Measurements from ENCODE around the gene GRAMD1A.
"Not testable (repeated sequence)": the region's sequence is repeated elsewhere in the genome, so short reads cannot be mapped to it uniquely, and the experiment has no call there.

GRAMD1A gene

GRCh38 chr19:34979819-34980640, 20.1 kb upstream of the GRAMD1A start:
- DNase-seq = no peak

DNA sequence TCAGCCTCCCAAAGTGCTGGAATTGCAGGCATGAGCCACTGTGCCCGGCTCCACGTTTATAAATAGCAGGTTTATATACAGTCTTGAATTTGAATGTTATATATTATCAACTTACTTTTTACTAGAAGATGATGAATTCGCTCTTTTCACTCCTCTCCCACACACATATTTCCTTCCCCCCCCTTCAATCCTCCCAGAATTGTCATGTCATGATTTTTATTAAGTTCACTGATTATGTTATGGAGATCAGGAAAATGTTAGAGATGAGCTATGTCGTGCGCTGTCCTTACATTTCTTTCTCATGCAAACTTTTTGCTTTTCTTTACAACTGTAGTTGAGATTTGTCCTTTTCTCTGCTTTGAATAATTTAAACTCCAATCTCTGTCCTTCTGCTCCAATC, 17.8 kb upstream of the GRAMD1A start:
- no peak for DNase-seq

DNA sequence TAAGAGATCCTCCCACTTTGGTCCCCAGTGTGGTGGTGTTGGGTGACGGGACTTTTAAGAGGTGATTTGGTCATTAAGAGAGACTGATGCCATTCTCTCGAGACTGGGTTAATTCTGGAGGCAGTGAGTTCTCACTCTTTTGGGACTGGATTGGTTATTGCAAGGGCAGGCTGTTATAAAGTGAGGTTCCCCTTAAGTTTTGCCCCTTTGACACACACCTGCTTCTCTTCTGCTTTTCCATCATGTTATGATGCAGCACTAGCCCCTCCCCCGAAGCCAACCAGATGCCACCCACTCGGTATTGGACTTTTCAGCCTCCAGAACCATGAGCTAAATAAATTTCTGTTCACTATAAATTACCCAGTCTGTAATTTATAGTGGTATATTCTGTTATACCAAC, 16.3 kb upstream of the GRAMD1A start:
- no peak for DNase-seq

DNA sequence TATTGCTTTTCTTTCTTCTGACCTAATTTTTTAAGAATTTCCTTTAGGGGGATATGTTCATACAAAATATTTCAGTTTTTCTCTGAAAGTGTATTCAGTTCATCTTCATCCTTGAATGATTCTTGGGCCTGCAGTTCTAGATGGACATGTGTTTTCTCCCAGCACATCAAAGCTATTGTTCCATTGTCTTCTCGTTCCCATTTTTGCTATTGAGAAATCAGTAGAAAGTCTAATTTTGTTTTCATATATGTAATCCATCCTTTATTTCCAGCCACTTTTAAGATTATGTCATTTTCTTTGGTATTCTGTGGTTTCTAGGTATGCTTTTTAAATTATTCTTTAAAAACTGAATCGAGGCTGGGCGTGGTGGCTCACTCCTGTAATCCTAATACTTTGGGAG, 15.8 kb upstream of the GRAMD1A start:
- DNase-seq = no peak

GRCh38 chr19:34985249-34986022, 14.7 kb upstream of the GRAMD1A start:
- no peak for DNase-seq

DNA sequence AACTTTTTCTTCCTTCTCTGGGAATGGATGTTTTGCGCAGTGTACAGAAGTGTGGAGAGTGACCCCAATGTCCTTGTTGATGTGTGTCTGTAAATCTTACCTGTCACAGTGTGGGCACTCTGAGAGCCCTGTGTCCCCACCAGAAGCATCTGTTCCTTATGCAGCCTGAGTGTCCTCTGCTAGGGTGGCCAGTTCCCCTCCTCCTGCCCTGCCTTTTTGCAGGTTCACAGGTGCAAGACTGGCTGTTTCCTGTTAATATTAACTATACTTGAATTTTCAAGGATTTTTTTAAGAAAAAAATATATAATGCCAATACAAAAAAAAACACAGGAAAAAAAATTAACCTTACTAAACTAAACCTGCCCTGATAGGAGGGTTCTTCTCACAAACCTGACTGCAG, 12.0 kb upstream of the GRAMD1A start:
- DNase-seq = no peak

DNA sequence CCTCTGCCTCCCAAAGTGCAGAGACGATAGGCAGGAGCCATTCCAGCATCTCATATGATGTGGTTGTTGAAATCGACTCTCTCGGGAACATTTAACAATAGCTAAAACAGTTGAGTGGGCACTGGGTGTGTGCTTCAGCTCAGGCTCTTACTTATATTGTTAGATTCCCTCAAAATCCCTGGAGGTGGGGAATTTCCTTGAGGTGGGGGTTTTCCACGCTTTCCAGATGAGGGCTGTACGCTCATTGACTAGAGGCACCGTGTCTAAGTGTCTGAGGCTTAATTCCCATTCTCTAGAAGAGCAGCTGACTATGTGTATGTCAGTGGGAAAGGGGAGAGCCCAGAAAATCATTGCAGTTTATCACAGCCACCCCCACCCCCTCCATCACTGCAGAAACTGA, 10.8 kb upstream of the GRAMD1A start:
- DNase-seq = no peak

- DNase-seq = no peak
Observed at GRCh38 chr19:34990578-34991192, 9.4 kb upstream of the GRAMD1A start.

DNA sequence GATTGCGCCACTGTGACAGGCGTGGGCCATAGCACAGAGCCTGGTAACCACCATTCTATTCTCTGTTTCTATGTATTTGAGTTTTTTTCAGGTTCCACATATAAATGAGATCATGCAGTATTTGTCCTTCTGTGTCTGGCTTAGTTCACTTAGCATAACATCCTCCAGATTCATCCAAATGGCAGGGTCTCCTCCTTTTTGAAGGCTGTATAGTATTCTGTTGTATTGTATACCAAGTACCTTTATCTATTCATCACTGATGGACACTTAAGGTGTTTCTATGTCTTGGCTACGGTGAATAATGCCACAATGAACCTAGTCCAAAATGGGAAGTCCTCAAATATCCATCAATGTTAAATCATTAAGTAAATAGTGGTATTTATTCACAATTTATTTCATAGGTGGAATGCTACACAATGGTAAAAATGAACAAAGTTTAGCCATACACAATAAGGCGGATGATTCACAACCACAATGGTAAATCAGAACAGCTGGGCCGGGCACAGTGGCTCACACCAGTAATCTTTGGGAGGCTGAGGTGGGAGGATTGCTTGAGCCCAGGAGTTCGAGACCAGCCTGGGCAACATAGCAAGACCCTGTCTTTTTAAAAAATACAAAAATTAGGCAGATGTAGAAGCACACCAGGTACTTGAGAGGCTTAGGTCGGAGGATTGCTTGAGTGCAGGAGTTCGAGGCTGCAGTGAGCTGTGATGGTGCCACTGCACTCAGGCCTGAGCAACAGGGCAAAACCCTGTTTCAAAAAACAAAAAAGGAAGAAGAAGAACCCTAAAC, 8.4 kb upstream of the GRAMD1A start:
- no peak for DNase-seq

DNA sequence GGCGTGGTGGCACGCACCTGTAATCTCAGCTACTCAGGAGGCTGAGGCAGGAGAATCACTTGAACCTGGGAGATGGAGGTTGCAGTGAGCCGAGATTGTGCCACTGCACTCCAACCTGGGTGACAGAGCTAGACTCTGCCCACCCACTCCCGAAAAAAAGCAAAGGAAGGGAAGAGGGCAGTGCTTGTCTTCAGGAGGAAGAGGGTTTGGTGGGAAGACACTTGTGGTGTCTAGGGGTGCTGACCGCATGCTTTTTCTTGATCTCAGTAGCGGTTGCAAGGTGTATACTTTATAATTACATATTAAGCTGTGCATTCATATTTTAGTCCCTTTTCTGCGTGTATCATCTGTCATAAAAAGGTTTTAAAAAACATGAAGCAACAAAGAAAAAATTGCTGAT, 7.5 kb upstream of the GRAMD1A start:
- DNase-seq = not testable (repeated sequence)

DNA sequence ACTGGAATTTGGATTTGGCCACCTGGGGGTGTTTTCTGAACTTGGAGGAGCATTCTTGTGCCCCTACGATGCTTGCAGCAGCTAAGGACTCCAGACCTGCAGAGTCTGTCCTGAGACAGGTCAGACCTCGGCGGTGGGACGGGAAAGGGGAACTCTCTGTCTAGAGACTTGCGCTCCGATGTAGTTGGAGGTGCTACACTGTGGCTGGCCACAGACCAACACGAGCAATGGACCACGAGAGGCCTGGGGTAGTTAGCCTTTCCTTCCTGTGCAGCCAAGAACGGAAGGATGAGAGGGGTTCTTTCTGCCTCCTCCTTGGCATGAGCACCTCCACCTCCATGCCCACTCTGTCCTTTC, 5.9 kb upstream of the GRAMD1A start:
- DNase-seq = no peak

- DNase-seq = no peak
Observed at GRCh38 chr19:34994643-34995541, 5.2 kb upstream of the GRAMD1A start.

GRCh38 chr19:34995551-34995950, 4.6 kb upstream of the GRAMD1A start:
- DNase-seq = no peak

- no peak for DNase-seq
Observed at GRCh38 chr19:34997071-34997617, 3.0 kb upstream of the GRAMD1A start.

DNA sequence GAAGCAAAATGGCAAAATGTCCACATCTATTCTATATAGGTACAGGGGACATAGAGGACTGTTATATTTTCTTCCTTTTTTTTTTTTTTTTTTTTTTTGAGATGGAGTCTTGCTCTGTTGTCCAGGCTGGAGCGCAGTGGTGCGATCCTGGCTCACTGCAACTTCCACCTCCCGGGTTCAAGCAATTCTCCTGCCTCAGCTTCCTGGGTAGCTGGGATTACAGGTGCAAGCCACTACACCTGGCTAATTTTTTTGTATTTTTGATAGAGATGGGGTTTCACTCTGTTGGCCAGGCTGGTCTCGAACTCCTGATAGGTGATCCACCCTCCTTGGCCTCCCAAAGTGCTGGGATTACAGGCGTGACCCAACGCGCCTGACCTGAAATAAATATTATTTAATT, 1.9 kb upstream of the GRAMD1A start:
- DNase-seq = not testable (repeated sequence)

DNA sequence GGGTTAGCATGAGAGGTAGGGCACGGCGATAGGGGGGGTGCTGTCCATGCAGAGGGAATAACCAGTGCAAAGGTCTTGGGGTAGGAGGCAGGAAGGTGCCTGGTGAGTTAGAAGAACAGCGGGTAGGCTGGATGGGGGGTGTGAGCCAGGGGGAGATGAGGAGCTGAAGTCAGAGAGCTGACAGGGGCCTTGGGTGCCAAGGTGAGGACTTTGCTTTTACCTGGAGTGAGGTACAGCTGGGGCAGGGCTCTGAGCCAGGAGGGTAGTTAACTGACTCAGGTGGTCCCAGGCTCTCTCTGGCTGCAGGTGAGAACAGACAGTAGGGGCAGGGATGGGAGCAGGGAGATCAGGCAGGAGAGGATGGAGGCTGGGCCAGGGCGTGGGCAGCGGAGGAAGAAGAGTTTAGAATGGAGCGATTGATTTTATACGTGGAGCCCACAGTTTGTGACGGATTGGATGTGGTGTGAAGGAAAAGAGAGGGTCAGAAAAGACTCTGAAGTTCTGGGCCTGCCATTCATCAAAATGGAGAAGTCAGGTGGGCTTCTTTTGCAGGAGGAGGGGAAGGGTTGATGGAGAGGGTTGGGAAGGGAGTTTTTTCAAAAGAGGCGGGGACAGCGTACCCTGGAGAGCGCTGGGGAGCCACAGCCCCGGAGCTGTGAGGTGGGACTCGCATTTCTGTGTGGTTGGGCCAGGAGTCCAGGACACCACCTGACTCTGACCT, 1.2 kb upstream of the GRAMD1A start:
- no peak for DNase-seq

DNA sequence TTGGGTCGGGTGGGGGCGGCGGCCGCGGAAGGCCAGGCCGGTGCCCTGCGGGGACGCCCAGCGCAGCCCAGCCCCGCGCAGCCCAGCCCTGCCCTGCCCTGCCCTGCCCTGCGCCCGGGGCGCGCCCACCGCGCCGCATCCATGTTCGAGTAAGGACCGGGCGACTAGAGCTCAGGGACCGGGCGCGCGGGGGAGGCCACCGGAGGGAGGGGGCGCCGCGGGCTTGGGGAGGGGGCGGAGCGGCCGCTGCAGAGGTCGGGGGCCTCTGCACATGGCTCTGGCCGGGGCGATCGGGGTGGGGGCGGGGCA, 169 bp downstream of the GRAMD1A start:
- no peak for DNase-seq

GRCh38 chr19:35000647-35001501, 751 bp downstream of the GRAMD1A start:
- DNase-seq = no peak

- DNase-seq = no peak
Observed at GRCh38 chr19:35002037-35002535, 2.0 kb downstream of the GRAMD1A start.
